KOPT-K1 (cell line): ENCODE results near the gene BRD4.
A peak's percentile ranks its signal among the peaks of the same experiment; 100 is the strongest.
"Not testable (repeated sequence)": the region's sequence is repeated elsewhere in the genome, so short reads cannot be mapped to it uniquely, and the experiment has no call there.

ENCODE experiments used
- H3K27ac ChIP-seq: fragments of 200-600 bp; sonication (generic); 2 replicates; pipeline ENCODE4 v1.5.1; 2016; ENCODE audit warnings: antibody characterized with exemption, mild to moderate bottlenecking, low read depth, low read length; ENCODE audit not compliant: poor library complexity, severe bottlenecking
- H3K36me3 ChIP-seq: fragments of 200-600 bp; sonication (generic); 2 replicates; pipeline ENCODE4 v1.5.1; 2017; ENCODE audit warnings: antibody characterized with exemption, mild to moderate bottlenecking, low read length, moderate library complexity; ENCODE audit not compliant: insufficient read depth
- H3K9me3 ChIP-seq: fragments of 200-600 bp; sonication (generic); 2 replicates; pipeline ENCODE4 v1.5.1; 2017; ENCODE audit warnings: antibody characterized with exemption, low read length, mild to moderate bottlenecking; ENCODE audit not compliant: insufficient read depth, poor library complexity, severe bottlenecking

BRD4 gene

DNA sequence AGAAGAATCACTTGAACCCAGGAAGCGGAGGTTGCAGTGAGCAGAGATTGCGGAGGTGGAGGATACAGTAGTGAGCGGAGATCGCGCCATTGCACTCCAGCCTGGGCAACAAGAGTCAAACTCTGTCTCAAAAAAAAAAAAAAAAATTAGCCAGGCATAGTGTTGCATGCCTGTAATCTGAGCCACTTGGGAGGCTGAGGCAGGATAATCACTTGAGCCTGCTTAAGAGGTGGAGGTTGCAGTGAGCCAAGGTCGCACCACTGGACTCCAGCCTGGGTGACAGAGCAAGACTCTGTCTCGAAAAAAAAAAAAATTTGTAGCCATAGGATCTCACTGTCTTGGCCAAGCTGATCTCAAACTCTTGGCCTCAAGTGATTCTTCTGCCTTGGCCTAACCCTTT, 3.7 kb upstream of the BRD4 start:
- H3K36me3 ChIP-seq, H3K27ac ChIP-seq, H3K9me3 ChIP-seq: not testable (repeated sequence)

DNA sequence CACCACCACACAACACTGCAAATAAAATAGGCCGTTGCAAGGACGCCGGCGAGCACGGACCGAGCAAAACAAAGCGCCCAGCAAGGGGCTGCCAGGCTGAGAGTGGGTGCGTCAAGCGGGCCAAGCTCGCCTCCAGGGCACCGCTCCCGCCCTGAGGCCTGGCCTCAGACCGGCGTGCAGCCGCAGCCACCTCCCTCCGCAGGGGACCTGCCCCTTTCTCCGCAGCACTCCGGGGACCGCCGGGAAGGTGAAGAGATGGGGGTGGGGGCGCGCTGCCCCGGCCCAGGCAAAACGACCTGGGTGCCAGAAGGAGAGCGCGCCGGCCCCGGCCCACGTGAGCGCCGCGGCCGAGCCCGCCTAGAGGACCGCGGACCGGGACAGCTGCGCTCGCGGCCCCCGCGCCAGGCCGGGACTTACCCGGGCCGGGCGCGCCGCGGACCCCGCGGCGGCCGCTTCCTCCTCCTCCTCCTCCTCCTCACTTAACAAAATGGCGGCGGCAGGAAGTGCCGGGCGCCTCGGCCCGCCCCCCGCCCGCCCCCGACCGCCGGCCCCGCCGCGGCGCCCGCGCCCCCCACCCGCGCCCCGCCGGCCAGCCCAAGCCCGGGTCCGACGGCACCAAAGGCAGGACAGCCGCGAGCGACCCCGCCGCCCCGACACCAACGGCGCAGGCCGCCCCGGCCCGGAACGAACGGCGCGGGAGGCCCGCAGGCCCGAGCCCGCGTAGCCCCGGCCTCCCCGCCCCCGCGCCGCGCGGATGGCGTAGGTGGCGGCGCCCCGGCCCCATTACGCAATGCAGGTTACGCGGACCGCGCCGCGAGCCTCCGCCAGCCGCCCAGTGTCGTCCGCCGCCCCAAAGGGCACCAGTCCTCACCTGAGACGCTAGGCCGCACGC, 674 bp downstream of the BRD4 start:
- Histone ChIP-seq H3K27ac (peak overlapping the region; percentile 81), H3K9me3 (no peaks in the 10 kb centered on the region)

DNA sequence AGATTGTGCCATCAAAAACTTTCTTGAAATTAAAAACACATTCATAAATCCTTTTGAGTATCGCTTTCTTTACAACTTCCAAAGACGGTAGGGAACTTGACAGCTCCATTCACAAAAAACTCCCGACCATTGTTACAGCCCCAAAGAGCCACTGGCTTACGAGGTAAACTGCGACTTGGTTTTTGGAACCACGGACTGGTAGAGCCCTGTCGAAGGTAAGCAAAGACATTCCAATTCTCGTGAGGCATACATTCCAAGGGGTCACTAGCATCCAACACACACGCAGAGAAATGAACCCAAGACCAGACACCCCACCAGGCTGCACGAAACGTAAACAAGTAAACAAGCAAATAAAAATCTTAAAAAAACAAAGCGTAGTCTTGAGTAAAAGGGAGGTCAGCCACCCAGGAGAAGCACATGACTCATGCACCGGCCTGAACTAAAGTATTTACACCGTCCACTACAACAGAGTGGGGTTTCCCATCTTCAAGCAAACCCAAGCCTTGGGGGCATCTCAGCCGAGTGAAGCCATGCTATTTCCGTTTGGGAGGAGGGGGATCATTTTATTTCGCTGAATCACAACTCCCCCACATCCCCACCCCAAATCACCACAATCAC, 1.4 kb downstream of the BRD4 start:
- Histone ChIP-seq H3K27ac (peak overlapping the region; percentile 81), H3K9me3 (no peaks in the 10 kb centered on the region), H3K36me3 (no peaks in the 10 kb centered on the region)

More for the DNA sequence above, 674 bp downstream of the BRD4 start:
- H3K36me3 ChIP-seq, result no peaks in the 10 kb centered on the region

- H3K36me3 ChIP-seq, result no peaks in the 10 kb centered on the region
- no peaks in the 10 kb centered on the region for H3K9me3 ChIP-seq
- H3K27ac ChIP-seq, result no peak overlapping the region
Observed at GRCh38 chr19:15328312-15328711, 4.0 kb downstream of the BRD4 start.

GRCh38 chr19:15324791-15325519, 7.4 kb downstream of the BRD4 start:
- H3K9me3 ChIP-seq, result no peaks in the 10 kb centered on the region
- no peak overlapping the region for H3K27ac ChIP-seq
- H3K36me3 ChIP-seq, result no peaks in the 10 kb centered on the region

DNA sequence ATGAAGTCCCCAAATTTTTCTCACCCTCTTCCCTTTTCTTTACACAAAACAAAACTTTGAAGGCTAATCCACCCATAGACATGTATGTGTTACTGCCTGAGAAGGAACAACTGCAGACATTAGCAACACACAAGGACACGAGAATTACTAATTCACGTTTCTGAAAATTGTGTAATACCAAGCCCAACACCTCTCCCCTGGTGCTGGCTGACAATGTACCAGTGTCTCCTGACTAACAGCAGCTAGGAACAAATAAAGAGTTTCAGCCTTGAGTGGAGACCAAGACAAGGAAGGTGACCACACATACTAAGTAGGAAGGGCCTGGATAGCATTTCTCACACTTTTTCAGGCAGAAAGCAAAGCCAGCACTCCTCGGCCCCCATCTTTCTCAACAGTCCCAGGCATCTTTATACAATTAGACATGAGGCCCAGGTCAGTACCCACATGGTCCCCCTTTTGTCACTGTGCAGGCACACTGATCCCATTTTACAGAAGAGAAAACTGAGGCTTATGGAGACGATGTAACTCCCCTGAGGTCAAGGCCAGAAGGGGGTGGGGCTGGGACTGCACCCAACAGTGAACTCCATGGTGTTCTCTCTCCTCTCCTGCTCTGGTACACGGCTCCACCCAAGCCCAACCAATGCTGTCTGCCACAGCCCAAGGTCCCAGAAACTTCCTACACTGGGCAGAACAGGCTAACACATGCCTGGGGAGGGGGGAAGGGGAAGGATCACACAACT, 8.7 kb downstream of the BRD4 start:
- Histone ChIP-seq H3K36me3 (no peaks in the 10 kb centered on the region), H3K27ac (no peak overlapping the region), H3K9me3 (no peaks in the 10 kb centered on the region)

DNA sequence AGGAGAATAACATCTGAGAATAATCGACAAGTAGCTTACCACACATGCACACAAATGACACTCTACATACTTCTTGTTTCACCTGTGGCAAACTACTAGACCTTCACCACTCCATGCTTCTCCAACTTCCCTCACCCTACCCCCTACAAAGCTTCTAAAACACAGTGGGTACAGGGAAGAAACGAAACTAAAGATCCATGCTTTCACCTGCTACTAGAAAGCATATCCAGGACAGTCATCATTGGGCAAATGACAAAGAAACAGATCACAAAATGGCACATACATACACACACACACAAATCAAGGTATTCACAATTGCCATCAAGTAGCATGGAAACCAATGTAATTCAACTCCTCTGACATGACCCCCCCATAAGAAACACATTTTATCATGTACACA, 10.6 kb downstream of the BRD4 start:
- Histone ChIP-seq H3K9me3 (no peaks in the 10 kb centered on the region), H3K36me3 (peaks cover 9% of the 10 kb centered on the region; the same call in 1 of the 2 replicates), H3K27ac (no peak overlapping the region)

DNA sequence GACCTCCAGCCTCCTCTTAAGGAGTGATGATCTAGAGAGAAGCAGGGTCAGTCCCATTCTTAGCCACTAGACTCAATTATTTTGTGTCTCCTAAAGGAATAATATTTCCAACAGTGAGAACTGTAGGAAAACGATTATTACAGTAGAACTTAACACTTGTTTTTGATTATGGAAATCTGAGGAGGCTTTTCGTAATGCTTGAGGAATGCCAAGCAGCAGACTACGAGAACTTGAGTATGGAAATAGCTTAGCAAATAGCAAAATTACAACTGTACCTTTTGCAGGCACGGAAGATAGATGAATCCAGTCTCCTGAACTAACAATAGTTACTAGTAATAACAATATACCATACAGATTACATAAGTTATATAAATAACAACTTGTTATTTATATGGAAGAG, 12.2 kb downstream of the BRD4 start:
- H3K9me3 ChIP-seq, result no peaks in the 10 kb centered on the region
- no peak overlapping the region for H3K27ac ChIP-seq
- peaks cover 15% of the 10 kb centered on the region; the same call in 1 of the 2 replicates for H3K36me3 ChIP-seq

GRCh38 chr19:15318241-15318691, 14.1 kb downstream of the BRD4 start:
- H3K27ac ChIP-seq, result no peak overlapping the region
- H3K36me3 ChIP-seq, result peaks cover 15% of the 10 kb centered on the region; the same call in 1 of the 2 replicates
- H3K9me3 ChIP-seq, result no peaks in the 10 kb centered on the region

DNA sequence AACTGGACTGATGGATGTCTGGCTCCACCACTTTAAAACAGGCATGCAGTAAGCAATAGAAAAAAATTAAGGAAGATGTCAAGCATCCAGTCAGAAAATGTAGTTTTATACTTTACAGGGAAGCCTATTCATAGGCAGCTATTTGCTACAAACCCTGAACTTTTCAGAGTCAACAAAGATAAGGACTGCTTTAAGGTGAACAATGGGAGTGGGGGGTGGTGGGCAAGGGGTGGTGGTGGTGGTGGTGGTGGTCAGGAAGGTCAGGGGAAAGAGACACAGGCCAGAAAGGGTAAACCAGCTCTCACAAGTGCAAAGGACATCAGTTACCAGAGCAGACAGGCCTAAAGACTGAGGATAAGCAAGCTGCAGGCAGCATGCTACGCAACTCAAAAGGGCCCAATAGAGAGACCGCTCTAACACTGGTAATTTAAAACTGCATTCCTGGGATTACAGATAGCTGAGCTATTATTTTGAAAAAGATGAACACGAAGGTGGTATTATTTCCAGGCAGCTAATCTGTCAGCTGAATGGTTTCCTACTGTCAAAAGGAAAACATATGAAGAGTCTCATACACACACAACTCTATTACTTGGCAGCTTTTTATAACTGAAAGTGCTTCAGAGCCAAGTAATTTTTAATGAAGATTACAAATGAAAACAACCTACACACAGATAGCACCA, 14.8 kb downstream of the BRD4 start:
- Histone ChIP-seq H3K9me3 (no peaks in the 10 kb centered on the region), H3K36me3 (peaks cover 18% of the 10 kb centered on the region; the same call in 1 of the 2 replicates), H3K27ac (no peak overlapping the region)

- Histone ChIP-seq H3K36me3 (peaks cover 20% of the 10 kb centered on the region; the same call in 1 of the 2 replicates), H3K27ac (no peak overlapping the region), H3K9me3 (no peaks in the 10 kb centered on the region)
Observed at GRCh38 chr19:15316498-15316897, 15.8 kb downstream of the BRD4 start.

DNA sequence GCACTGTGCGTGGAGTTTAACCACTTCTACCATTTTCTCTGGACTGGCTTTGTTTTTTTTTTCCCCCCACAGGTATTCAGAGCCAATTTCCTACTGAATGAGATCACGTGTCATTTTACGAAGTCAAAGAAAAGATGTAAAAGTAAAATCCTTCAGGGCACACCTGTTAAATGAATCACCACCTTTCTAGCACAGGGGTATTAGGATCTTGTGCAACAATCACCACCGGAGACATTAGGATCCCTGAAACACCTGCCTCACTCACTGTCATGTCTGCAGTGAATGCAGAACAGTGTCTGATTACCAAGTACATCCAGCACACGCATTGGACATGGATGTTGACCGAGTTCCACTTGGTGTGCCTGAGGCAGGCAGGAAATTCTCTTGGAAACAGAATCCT, 17.2 kb downstream of the BRD4 start:
- peaks cover 20% of the 10 kb centered on the region; the same call in 1 of the 2 replicates for H3K36me3 ChIP-seq
- H3K9me3 ChIP-seq, result no peaks in the 10 kb centered on the region
- no peak overlapping the region for H3K27ac ChIP-seq

GRCh38 chr19:15313649-15314279, 18.6 kb downstream of the BRD4 start:
- H3K36me3 ChIP-seq, result peaks cover 20% of the 10 kb centered on the region; the same call in 1 of the 2 replicates
- no peaks in the 10 kb centered on the region for H3K9me3 ChIP-seq
- no peak overlapping the region for H3K27ac ChIP-seq

GRCh38 chr19:15307169-15307568, 25.2 kb downstream of the BRD4 start:
- H3K36me3 ChIP-seq, result no peaks in the 10 kb centered on the region
- H3K27ac ChIP-seq, result no peak overlapping the region
- H3K9me3 ChIP-seq, result no peaks in the 10 kb centered on the region
